Chondrocyte (in vitro differentiated cells): Measurements from ENCODE around the gene ALG1. TPM values are rescaled to one million over a fixed set of nuclear protein-coding genes. Genes with fewer than 3 reads are reported as not detected.
"Not testable (repeated sequence)": the region's sequence is repeated elsewhere in the genome, so short reads cannot be mapped to it uniquely, and the experiment has no call there.

Experiments used
- DNase-seq: peaks from one replicate; pipeline ENCODE4 v3.0.0; 2021; ENCODE audit warnings: mixed read lengths, low spot score
- H3K27ac Mint-ChIP-seq: one replicate; pipeline ENCODE4 v1.8.0; 2021; ENCODE audit warnings: mild to moderate bottlenecking, moderate library complexity, mixed read lengths; ENCODE audit not compliant: unreplicated experiment
- H3K27me3 Mint-ChIP-seq: 2 replicates; pipeline ENCODE4 v1.8.0; 2021; ENCODE audit warnings: low read depth, mixed read lengths
- H3K36me3 Mint-ChIP-seq: 2 replicates; pipeline ENCODE4 v1.8.0; 2021; ENCODE audit warnings: low read depth, mixed read lengths
- H3K4me1 Mint-ChIP-seq: 2 replicates; pipeline ENCODE4 v1.8.0; 2021; ENCODE audit warnings: low read depth, mild to moderate bottlenecking, mixed read lengths
- H3K4me3 Mint-ChIP-seq: one replicate; pipeline ENCODE4 v1.8.0; 2021; ENCODE audit warnings: mild to moderate bottlenecking, moderate library complexity, mixed read lengths; ENCODE audit not compliant: unreplicated experiment
- H3K9me3 Mint-ChIP-seq: 2 replicates; pipeline ENCODE4 v1.8.0; 2021; ENCODE audit warnings: low read depth, mixed read lengths
- CTCF ChIP-seq: fragments of 200-600 bp; sonication (generic); IDR thresholded peaks from 2 replicates; pipeline ENCODE4 v1.5.0; 2021; ENCODE audit warnings: antibody characterized with exemption, mild to moderate bottlenecking, moderate library complexity
- total RNA-seq: library from RNA; stranded (reverse); gene quantifications from 3 replicates; pipeline ENCODE4 v1.2.1, GENCODE V29; 2021

ALG1 gene
- total RNA-seq, 1 donor from 2014 or later: 32.2 TPM

- no peak overlapping the region for H3K27ac Mint-ChIP-seq
- TF ChIP-seq CTCF: no peak
- H3K27me3 Mint-ChIP-seq: peaks cover 24% of the 10 kb centered on the region
- H3K4me1 Mint-ChIP-seq: no peaks in the 10 kb centered on the region
- no peak overlapping the region for H3K4me3 Mint-ChIP-seq
- H3K36me3 Mint-ChIP-seq: no peaks in the 10 kb centered on the region
- H3K9me3 Mint-ChIP-seq: no peaks in the 10 kb centered on the region
- DNase-seq: no peak
Observed at GRCh38 chr16:5040451-5040850, 31.2 kb upstream of the ALG1 start.

- no peak for DNase-seq
- no peaks in the 10 kb centered on the region for H3K4me1 Mint-ChIP-seq
- no peak overlapping the region for H3K27ac Mint-ChIP-seq
- H3K4me3 Mint-ChIP-seq: no peak overlapping the region
- H3K27me3 Mint-ChIP-seq: peaks cover 27% of the 10 kb centered on the region
- TF ChIP-seq CTCF: no peak
- peaks cover 1% of the 10 kb centered on the region for H3K36me3 Mint-ChIP-seq
- H3K9me3 Mint-ChIP-seq: no peaks in the 10 kb centered on the region
Observed at GRCh38 chr16:5041600-5042133, 30.0 kb upstream of the ALG1 start.

- no peak overlapping the region for H3K27ac Mint-ChIP-seq
- peak; percentile 35 for DNase-seq
- H3K9me3 Mint-ChIP-seq: no peaks in the 10 kb centered on the region
- peak; percentile 28 for TF ChIP-seq CTCF
- no peaks in the 10 kb centered on the region for H3K4me1 Mint-ChIP-seq
- H3K27me3 Mint-ChIP-seq: peaks cover 33% of the 10 kb centered on the region
- no peak overlapping the region for H3K4me3 Mint-ChIP-seq
- peaks cover 2% of the 10 kb centered on the region for H3K36me3 Mint-ChIP-seq
Observed at GRCh38 chr16:5042574-5043171, 29.0 kb upstream of the ALG1 start.

GRCh38 chr16:5044011-5044540, 27.6 kb upstream of the ALG1 start:
- Mint-ChIP-seq H3K4me1 (no peaks in the 10 kb centered on the region), H3K9me3 (peaks cover 6% of the 10 kb centered on the region), H3K4me3 (no peak overlapping the region), H3K27me3 (peaks cover 39% of the 10 kb centered on the region), H3K27ac (no peak overlapping the region), H3K36me3 (peaks cover 2% of the 10 kb centered on the region)
- no peak for TF ChIP-seq CTCF
- DNase-seq: peak; percentile 57

GRCh38 chr16:5044581-5044980, 27.1 kb upstream of the ALG1 start:
- H3K9me3 Mint-ChIP-seq, H3K4me1 Mint-ChIP-seq, H3K4me3 Mint-ChIP-seq, H3K36me3 Mint-ChIP-seq, DNase-seq, H3K27ac Mint-ChIP-seq: not testable (repeated sequence)
- H3K27me3 Mint-ChIP-seq: peaks cover 43% of the 10 kb centered on the region
